GM12878 (cell line): ENCODE results near the gene SPATC1L. TPM values are rescaled to one million over a fixed set of nuclear protein-coding genes. Genes with fewer than 3 reads are reported as not detected.

Source experiments
- ATAC-seq: fragments of 200-7000 bp; cut with Tn5 transposase; 3 replicates; pipeline ENCODE4 v1.9.1; 2020; ENCODE audit warnings: mild to moderate bottlenecking, moderate library complexity
- BruUV-seq: library from RNA; stranded (reverse); fragments of 400-500 nt; replicated peaks from 2 replicates; lab custom pipeline; 2021; lab: Mats Ljungman, UMichigan
- CTCF ChIA-PET: fragments of 300-600 bp; sonication (Branson Sonifier 250); formaldehyde crosslinking; extraction: SDS; loops from one replicate; lab custom pipeline; 2021; ENCODE audit warnings: inconsistent platforms; lab: Yijun Ruan, JAX
- POLR2A ChIA-PET: fragments of 350-600 bp; formaldehyde crosslinking; extraction: SDS; loops from one replicate; lab custom pipeline; 2021; ENCODE audit warnings: inconsistent platforms; lab: Charles Lee
- RAD21 ChIA-PET: fragments of 300-600 bp; sonication (Branson Sonifier 250); formaldehyde crosslinking; loops from one replicate; lab custom pipeline; 2023; ENCODE audit warnings: antibody characterized with exemption; ENCODE audit not compliant: unreplicated experiment; lab: Charles Lee
- SMC1A ChIA-PET: fragments of 300-600 bp; sonication (Branson Sonifier 250); formaldehyde crosslinking; loops from one replicate; lab custom pipeline; 2023; ENCODE audit not compliant: unreplicated experiment, uncharacterized antibody; lab: Charles Lee
- DNase-seq: peaks from one replicate; pipeline ENCODE4 v3.0.0-alpha.2; 2011; ENCODE audit warnings: low read depth, low spot score
- FAIRE-seq: peaks from 3 replicates; lab custom pipeline; 2011; peaks lifted over from hg19 to GRCh38; lab: Jason Lieb, UNC
- H2AFZ ChIP-seq: 2 replicates; pipeline ENCODE4 v1.6.0; 2011; ENCODE audit warnings: low read depth, low read length, control low read depth; ENCODE audit not compliant: control insufficient read depth
- H3K27ac ChIP-seq: 2 replicates; pipeline ENCODE4 v1.5.1; 2011; ENCODE audit warnings: control low read depth; ENCODE audit not compliant: control insufficient read depth, insufficient read depth
- H3K27me3 ChIP-seq, 2 experiments: replicated peaks in 1 of 2; 2 replicates each; pipeline versions ENCODE4 v1.6.0 to v1.6.1; 2011; ENCODE audit warnings: low read length in 1 of 2; ENCODE audit not compliant: control insufficient read depth in 2 of 2, insufficient read depth in 2 of 2
- H3K36me3 ChIP-seq, 2 experiments: 2 replicates each; pipeline ENCODE4 v1.5.1; 2011; ENCODE audit warnings: low read length in 1 of 2; ENCODE audit not compliant: control insufficient read depth in 2 of 2, insufficient read depth in 2 of 2
- H3K4me1 ChIP-seq: 2 replicates; pipeline ENCODE4 v1.6.1; 2011; ENCODE audit warnings: mild to moderate bottlenecking, low read length, moderate library complexity, mixed read lengths; ENCODE audit not compliant: control insufficient read depth, insufficient read depth
- H3K4me2 ChIP-seq: 2 replicates; pipeline ENCODE4 v1.6.0; 2011; ENCODE audit warnings: control low read depth; ENCODE audit not compliant: control insufficient read depth, insufficient read depth
- H3K4me3 ChIP-seq: fragments of 200-600 bp; sonication (generic); 2 replicates; pipeline ENCODE4 v1.5.1; 2016
- H3K79me2 ChIP-seq: 2 replicates; pipeline ENCODE4 v1.6.0; 2011; ENCODE audit warnings: low read length; ENCODE audit not compliant: control insufficient read depth, insufficient read depth
- H3K9ac ChIP-seq: 2 replicates; pipeline ENCODE4 v1.8.0; 2011; ENCODE audit warnings: low read length, control low read depth, mixed read lengths; ENCODE audit not compliant: control insufficient read depth, insufficient read depth
- H3K9me3 ChIP-seq: replicated peaks from 3 replicates; pipeline ENCODE4 v1.5.1; 2011; ENCODE audit warnings: mild to moderate bottlenecking, low read length; ENCODE audit not compliant: control insufficient read depth, insufficient read depth
- H4K20me1 ChIP-seq: 2 replicates; pipeline ENCODE4 v1.6.0; 2011; ENCODE audit not compliant: control insufficient read depth, insufficient read depth
- ESRRA ChIP-seq: IDR thresholded peaks from 2 replicates; pipeline ENCODE4 v1.6.1; 2012; ENCODE audit warnings: mild to moderate bottlenecking, low read length, improper control_type of control experiment
- JUND ChIP-seq: IDR thresholded peaks from 2 replicates; pipeline ENCODE4 v1.6.1; 2012; ENCODE audit warnings: low read depth, mild to moderate bottlenecking, low read length, improper control_type of control experiment, moderate library complexity
- SUPT20H ChIP-seq: IDR thresholded peaks from 2 replicates; pipeline ENCODE4 v1.6.1; 2011; ENCODE audit warnings: low read depth, mild to moderate bottlenecking, low read length, moderate library complexity, borderline replicate concordance; ENCODE audit not compliant: control insufficient read depth
- TARDBP ChIP-seq: IDR thresholded peaks from 2 replicates; pipeline ENCODE4 v1.6.1; 2016; ENCODE audit warnings: borderline replicate concordance
- ZNF274 ChIP-seq: IDR thresholded peaks from one replicate; pipeline ENCODE4 v1.8.0; 2011; ENCODE audit not compliant: insufficient read length, insufficient read depth
- WGBS: methylation state at CpG from one replicate; pipeline ENCODE4 v1.1.6; 2016; ENCODE audit warnings: low lambda C conversion rate; ENCODE audit not compliant: insufficient replicate concordance, insufficient coverage; ENCODE audit errors: missing lambda C conversion rate; 5-methylcytosine and 5-hydroxymethylcytosine counted together
- in situ Hi-C: fragments of 300-500 bp; cut with MboI; formaldehyde crosslinking; loops from 9 replicates; pipeline ENCODE4 v1.14.3; 2018; ENCODE audit warnings: mixed read lengths
- intact Hi-C: fragments of 100-400 bp; cut with micrococcal nuclease; formaldehyde crosslinking; loops from one replicate; pipeline ENCODE4 v1.14.2; 2022; ENCODE audit not compliant: unreplicated experiment
- polyA plus RNA-seq, 11 experiments: library from polyadenylated mRNA; depleted of rRNA in 4 of 11; unstranded in 6 of 11; stranded (reverse) in 5 of 11; fragments of >200 nt; fragmentation: Nextera tagmentation in 4 of 11; fragmentation: Illumina TruSeq in 1 of 11; extraction: Ambion mirVana in 4 of 11; extraction: Trizol in 1 of 11; gene quantifications; 1 replicate in 1 of 11; 2 replicates in 10 of 11; pipeline versions ENCODE4 v1.2.1 to v1.2.3, GENCODE V29; 2011 to 2016; ENCODE audit warnings: inconsistent platforms in 2 of 11, missing spikeins in 2 of 11, low read depth in 1 of 11
- total RNA-seq, 4 experiments: library from RNA; depleted of rRNA in 3 of 4; stranded (reverse); fragments of >200 nt in 3 of 4; fragmentation: Illumina TruSeq in 1 of 4; extraction: Trizol in 1 of 4; gene quantifications; 2 replicates each; pipeline versions ENCODE4 v1.2.1 to v1.2.3, GENCODE V29; 2013 to 2021
- TF ChIP-seq, protein P1 (sequence below): fragments of 450-650 bp; IDR thresholded peaks from 2 replicates; pipeline ENCODE4 v1.6.1; 2017; ENCODE audit warnings: mild to moderate bottlenecking, moderate library complexity
- TF ChIP-seq, protein P2 (sequence below): IDR thresholded peaks from 2 replicates; pipeline ENCODE4 v1.6.1; 2012; ENCODE audit warnings: improper control_type of control experiment, low read depth, low read length; ENCODE audit not compliant: insufficient replicate concordance

The SPATC1L gene
- total and polyA plus RNA-seq, 10 of the 15 experiments (the other 5 are each of a cell fraction or from before 2014, with no cell fraction given) = 1.4 to 16.0 (median 7.0) TPM; not detected in 2

DNA sequence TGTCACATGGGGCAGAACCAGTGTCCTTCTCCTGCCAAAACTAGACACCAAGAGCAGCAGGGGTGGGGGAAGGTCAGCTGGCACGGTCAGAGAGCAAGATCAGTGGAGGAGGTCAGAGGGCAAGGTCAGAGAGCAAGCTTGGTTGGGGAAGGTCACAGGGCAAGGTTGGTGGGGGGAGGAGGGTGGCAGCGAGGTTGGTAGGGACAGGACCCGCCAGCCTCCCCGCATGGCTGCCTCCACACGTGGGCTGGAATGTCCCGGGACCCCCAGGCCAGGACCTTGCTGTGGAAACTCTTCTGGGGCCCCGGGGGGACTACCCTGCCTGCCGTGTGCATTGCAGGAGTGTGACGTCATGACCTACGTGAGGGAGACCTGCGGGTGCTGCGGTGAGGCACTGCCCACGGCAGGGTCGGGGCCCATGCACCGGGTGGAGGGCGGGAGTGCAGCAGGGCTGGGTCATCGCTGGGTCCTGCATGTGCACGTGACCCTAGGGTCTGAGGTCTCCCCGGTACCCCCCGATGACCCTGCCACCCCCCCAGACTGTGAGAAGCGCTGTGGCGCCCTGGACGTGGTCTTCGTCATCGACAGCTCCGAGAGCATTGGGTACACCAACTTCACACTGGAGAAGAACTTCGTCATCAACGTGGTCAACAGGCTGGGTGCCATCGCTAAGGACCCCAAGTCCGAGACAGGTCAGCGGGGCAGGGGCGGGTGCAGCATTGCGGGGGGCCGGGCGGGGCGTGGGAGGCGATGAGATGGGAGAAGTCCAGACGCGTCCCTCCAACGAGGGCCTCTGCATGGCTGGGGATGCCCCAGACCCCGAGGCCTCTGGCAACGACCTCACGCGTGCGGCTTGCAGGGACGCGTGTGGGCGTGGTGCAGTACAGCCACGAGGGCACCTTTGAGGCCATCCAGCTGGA, 59.1 kb downstream of the SPATC1L start (continued):
- TF ChIP-seq SUPT20H (no peak), JUND (no peak), ESRRA (no peak)
- TF ChIP-seq, protein P1, sequence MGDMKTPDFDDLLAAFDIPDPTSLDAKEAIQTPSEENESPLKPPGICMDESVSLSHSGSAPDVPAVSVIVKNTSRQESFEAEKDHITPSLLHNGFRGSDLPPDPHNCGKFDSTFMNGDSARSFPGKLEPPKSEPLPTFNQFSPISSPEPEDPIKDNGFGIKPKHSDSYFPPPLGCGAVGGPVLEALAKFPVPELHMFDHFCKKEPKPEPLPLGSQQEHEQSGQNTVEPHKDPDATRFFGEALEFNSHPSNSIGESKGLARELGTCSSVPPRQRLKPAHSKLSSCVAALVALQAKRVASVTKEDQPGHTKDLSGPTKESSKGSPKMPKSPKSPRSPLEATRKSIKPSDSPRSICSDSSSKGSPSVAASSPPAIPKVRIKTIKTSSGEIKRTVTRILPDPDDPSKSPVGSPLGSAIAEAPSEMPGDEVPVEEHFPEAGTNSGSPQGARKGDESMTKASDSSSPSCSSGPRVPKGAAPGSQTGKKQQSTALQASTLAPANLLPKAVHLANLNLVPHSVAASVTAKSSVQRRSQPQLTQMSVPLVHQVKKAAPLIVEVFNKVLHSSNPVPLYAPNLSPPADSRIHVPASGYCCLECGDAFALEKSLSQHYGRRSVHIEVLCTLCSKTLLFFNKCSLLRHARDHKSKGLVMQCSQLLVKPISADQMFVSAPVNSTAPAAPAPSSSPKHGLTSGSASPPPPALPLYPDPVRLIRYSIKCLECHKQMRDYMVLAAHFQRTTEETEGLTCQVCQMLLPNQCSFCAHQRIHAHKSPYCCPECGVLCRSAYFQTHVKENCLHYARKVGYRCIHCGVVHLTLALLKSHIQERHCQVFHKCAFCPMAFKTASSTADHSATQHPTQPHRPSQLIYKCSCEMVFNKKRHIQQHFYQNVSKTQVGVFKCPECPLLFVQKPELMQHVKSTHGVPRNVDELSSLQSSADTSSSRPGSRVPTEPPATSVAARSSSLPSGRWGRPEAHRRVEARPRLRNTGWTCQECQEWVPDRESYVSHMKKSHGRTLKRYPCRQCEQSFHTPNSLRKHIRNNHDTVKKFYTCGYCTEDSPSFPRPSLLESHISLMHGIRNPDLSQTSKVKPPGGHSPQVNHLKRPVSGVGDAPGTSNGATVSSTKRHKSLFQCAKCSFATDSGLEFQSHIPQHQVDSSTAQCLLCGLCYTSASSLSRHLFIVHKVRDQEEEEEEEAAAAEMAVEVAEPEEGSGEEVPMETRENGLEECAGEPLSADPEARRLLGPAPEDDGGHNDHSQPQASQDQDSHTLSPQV = no peak

DNA sequence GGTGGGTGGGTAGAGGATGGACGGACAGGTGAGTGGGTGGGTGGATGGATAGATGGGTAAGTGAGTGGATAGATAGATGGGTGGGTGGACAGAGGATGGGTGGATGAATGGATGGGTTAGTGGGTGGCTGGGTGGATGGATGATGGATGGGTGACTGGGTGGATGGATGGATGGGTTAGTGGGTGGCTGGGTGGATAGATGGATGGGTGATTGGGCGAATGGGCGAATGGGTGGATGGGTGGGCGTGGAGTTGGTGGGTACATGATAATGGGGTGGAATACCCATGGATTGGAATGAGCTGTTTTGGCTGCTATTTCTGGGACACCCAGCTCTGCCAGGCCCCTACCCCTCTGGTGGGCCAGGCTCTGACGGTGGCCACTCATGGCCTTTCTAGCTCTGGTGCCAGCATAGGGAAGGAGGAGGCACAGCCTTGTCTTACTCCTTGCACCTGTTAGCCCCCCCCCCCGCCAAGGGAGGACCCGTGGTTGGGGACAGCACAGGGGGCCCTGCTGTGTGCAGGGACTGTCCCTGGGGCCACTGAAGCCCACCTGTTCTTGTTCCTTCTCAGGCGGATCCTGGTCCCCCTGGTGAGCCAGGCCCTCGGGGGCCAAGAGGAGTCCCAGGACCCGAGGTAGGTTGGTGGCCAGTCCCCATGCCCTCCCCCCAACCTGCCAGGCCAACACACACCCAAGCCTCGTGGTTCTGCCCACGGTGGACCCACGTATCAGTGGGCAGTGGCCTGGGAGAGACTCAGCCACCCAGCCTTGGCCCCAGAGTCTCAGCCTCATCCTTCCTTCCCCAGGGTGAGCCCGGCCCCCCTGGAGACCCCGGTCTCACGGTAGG, 60.0 kb downstream of the SPATC1L start:
- no peak for DNase-seq
- POLR2A ChIA-PET = no interaction called here
- no peak for TF ChIP-seq TARDBP
- TF ChIP-seq, protein P2, sequence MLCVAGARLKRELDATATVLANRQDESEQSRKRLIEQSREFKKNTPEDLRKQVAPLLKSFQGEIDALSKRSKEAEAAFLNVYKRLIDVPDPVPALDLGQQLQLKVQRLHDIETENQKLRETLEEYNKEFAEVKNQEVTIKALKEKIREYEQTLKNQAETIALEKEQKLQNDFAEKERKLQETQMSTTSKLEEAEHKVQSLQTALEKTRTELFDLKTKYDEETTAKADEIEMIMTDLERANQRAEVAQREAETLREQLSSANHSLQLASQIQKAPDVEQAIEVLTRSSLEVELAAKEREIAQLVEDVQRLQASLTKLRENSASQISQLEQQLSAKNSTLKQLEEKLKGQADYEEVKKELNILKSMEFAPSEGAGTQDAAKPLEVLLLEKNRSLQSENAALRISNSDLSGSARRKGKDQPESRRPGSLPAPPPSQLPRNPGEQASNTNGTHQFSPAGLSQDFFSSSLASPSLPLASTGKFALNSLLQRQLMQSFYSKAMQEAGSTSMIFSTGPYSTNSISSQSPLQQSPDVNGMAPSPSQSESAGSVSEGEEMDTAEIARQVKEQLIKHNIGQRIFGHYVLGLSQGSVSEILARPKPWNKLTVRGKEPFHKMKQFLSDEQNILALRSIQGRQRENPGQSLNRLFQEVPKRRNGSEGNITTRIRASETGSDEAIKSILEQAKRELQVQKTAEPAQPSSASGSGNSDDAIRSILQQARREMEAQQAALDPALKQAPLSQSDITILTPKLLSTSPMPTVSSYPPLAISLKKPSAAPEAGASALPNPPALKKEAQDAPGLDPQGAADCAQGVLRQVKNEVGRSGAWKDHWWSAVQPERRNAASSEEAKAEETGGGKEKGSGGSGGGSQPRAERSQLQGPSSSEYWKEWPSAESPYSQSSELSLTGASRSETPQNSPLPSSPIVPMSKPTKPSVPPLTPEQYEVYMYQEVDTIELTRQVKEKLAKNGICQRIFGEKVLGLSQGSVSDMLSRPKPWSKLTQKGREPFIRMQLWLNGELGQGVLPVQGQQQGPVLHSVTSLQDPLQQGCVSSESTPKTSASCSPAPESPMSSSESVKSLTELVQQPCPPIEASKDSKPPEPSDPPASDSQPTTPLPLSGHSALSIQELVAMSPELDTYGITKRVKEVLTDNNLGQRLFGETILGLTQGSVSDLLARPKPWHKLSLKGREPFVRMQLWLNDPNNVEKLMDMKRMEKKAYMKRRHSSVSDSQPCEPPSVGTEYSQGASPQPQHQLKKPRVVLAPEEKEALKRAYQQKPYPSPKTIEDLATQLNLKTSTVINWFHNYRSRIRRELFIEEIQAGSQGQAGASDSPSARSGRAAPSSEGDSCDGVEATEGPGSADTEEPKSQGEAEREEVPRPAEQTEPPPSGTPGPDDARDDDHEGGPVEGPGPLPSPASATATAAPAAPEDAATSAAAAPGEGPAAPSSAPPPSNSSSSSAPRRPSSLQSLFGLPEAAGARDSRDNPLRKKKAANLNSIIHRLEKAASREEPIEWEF = no peak
- TF ChIP-seq ZNF274 = no peak

More for the DNA sequence above, 60.0 kb downstream of the SPATC1L start:
- SMC1A ChIA-PET = no interaction called here
- H3K9me3 ChIP-seq = no peaks in the 10 kb centered on the region
- H3K27me3 ChIP-seq = no peaks in the 10 kb centered on the region
- H2AFZ ChIP-seq = no peak overlapping the region
- H3K79me2 ChIP-seq = no peaks in the 10 kb centered on the region
- intact Hi-C loops (no loop called here), in situ Hi-C loops (no loop called here)
- H3K4me1 ChIP-seq = no peaks in the 10 kb centered on the region
- H3K27ac ChIP-seq = no peak overlapping the region
- H3K4me2 ChIP-seq = no peak overlapping the region
- no peaks in the 10 kb centered on the region for H3K36me3 ChIP-seq
- ATAC-seq = no peak
- H3K9ac ChIP-seq = no peak overlapping the region
- H3K4me3 ChIP-seq = no peak overlapping the region
- 25% methylated on average over 11 of the region's 16 CpGs for WGBS
- no peak for FAIRE-seq
- RAD21 ChIA-PET = no interaction called here
- no TSS peak for BruUV-seq
- H4K20me1 ChIP-seq = no peaks in the 10 kb centered on the region
- CTCF ChIA-PET = no interaction called here
